T47D (cell line): ENCODE data around the gene FCHSD2.
"Not testable (repeated sequence)": the region's sequence is repeated elsewhere in the genome, so short reads cannot be mapped to it uniquely, and the experiment has no call there.

Experiments used
- DNase-seq, 2 experiments: peaks; one replicate each; pipeline versions ENCODE4 v3.0.0 to v3.0.0-alpha.2; 2011 to 2012; ENCODE audit warnings: low read depth in 1 of 2, low spot score in 1 of 2
- JUND ChIP-seq: IDR thresholded peaks from 2 replicates; pipeline ENCODE4 v1.6.1; 2012; ENCODE audit warnings: low read depth
- in situ Hi-C: cut with HindIII; loops from 2 replicates; pipeline ENCODE4 v1.10.0; 2016; ENCODE audit warnings: low sequenced_read_pairs, low pct_unique_long_range_greater_than_20kb

FCHSD2 gene

DNA sequence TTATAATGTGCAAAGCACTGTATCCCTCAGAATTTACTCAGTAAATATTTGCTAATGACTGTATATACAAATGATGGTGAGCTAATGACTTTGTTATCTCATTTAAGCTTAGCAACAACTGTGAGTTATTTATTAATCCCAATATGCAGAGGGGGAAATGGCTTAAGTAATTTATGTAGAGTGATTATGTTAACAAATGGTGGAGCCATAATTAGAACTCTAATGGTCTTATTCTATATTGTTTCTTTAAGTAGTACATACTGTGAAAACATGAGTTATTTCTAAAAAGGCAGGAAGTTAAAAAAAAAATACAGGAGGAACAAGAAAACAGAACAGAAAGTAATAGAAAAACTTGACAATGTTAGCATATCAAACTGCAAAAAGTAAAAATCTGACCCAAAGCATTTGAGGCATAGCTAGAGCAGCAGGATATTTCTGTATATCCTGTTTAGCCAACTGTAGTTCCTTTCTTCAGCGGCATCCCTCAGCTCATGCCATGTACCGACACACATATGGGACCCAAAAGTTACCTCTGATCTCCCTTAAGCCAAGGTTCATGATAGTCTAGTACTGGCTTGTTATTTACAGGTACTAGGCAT, 94.2 kb downstream of the FCHSD2 start:
- in situ Hi-C loops, result no loop called here

DNA sequence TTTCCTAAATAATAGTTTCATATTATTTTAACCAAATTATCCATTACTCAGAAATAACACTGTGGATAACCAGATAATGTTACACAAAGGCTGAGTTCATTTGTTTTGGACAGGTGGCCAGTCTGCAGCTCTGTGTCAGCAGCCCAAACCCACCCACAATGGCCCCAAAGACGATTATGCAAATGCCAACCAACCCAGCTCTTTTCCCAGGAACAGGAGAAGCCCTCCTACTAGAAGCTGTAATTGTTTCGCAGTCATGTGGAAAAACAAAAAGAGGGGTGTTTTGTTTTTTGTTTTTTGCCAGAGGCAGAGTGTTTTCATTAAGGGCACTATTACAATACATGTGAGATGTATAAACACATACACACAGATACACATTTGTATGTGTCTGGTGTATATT, 102.1 kb downstream of the FCHSD2 start:
- in situ Hi-C loops, result no loop called here
- TF ChIP-seq JUND, result no peak
- DNase-seq, result no peak

More for the DNA sequence above, 94.2 kb downstream of the FCHSD2 start:
- no peak for TF ChIP-seq JUND
- no peak for DNase-seq

- no peak for TF ChIP-seq JUND
- in situ Hi-C loops, result no loop called here
- DNase-seq, result no peak
Observed at GRCh38 chr11:73034777-73035176, 107.3 kb downstream of the FCHSD2 start.

DNA sequence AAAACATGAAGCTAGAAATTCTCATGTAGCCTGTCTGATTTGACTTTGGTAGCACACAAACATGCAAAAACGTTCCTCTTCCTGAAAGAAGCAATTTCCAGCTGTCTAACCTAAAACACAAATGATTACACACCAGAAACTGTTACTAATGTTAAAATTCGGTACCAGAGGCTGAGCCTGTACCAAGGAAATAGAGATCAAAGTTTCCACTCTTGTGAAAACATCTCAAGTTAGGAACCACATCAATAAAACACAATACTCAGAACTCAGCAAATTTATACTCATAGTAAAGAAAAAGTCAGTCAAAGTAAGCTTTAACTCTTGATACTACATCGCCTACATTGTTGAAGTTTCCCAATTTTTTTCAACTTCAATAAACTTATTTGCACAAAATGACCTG, 107.8 kb downstream of the FCHSD2 start:
- no peak for TF ChIP-seq JUND
- DNase-seq, result no peak
- in situ Hi-C loops, result no loop called here

DNA sequence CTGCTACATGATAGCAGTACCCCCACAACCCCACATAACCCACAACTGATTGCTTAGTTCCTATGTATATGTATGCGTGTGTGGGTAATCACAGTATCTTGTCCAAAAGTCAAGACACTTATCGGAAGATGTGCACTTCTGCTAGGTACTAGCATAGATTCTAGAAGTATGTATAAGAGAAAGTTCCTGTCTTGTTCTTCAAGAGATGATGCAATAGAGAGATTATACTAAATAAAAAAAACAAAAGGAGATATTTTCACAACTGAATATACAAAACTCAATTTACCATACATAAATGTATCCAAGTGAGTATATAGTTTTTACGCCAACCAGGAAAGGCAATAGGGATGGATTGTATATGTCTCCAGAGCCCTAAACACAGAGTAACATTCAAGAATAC, 112.0 kb downstream of the FCHSD2 start:
- in situ Hi-C loops, result no loop called here
- TF ChIP-seq JUND, result no peak
- DNase-seq, result no peak

DNA sequence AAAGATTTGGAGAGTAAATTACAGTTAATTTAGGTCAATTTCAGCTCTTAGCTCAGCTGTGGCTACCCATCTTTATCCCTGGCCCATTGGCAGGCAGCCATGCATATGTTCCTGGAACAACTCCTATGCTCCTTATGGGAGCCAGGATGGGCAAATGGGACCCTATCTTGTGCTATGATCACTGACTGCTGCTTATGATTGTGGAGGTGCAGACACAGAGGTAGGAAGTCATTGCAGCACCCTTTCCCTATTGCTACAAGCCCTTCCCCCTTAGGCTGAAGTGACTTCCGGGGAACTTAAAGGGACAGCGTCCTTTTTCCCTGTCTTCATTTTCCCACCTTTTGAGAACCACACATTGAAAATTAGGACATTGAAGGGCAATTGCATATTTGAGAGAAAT, 112.7 kb downstream of the FCHSD2 start:
- DNase-seq, result no peak
- in situ Hi-C loops, result no loop called here
- TF ChIP-seq JUND, result no peak

DNA sequence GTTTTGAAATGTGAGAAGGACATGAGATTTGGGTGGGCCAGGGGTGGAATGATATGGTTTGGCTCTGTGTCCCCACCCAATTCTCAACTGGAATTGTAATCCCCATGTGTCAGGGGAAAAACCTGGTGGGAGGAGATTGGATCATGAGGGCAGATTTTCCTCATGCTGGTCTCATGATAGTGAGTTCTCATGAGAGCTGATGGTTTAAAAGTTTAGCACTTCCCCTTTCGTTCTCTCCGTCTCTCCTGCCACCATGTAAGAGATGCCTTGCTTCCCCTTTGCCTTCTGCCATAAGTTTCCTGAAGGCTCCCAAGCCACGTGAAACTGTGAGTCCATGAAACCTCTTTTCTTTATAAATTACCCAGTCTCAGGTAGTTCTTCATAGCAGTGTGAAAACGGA, 113.5 kb downstream of the FCHSD2 start:
- in situ Hi-C loops, result no loop called here
- no peak for TF ChIP-seq JUND
- no peak for DNase-seq

DNA sequence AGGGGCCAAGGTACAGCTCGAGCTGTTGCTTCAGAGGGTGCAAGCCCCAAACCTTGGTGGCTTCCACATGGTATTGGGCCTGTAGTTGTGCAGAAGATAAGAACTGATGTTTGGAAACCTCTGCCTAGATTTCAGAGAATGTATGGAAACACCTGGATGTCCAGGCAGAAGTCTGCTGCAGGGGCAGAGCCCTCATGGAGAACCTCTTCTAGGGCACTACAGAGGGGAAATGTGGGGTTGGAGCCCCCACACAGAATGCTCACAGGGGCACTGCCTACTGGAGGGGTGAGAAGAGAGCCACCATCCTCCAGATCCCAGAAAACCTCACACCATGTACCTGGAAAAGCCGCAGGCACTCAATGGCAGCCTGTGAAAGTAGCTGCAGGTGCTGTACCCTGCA, 114.3 kb downstream of the FCHSD2 start:
- in situ Hi-C loops, DNase-seq: not testable (repeated sequence)

DNA sequence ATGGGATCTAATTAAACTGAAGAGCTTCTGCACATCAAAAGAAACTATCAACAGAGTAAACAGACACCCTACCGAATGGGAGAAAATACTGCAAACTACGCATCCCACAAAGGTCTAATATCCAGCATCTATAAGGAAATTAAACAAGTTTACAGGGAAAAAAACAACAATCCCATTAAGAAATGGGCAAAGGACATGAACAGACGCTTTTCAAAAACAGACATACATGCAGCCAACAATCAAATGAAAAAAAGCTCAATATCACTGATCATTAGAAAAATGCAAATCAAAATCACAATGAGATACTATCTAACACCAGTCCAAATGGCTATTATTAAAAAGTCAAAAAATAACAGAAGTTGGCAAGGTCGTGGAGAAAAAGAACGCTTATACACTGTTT, 117.5 kb downstream of the FCHSD2 start:
- in situ Hi-C loops, result no loop called here
- no peak for TF ChIP-seq JUND
- no peak for DNase-seq

DNA sequence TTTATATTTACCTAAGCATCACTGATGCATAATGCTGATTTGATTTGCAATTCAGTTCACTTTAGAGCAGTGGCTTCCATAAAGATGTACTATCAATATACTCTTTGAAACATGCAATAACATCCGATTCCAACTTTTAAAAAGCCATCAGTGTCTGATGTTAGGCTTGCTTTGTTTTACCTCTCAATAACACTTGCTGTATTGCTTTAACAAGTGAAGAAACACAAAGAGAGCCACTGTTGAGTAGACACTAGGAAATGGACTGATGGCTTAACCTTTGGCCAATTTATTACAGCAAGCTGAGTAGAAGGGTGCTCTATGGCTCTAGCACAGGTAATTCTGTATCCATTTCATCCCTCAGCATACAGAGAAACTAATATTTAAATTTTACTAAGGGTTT, 122.1 kb downstream of the FCHSD2 start:
- TF ChIP-seq JUND, result no peak
- in situ Hi-C loops, result no loop called here
- no peak for DNase-seq

GRCh38 chr11:73019449-73019848, 122.7 kb downstream of the FCHSD2 start:
- in situ Hi-C loops, result no loop called here
- no peak for DNase-seq
- no peak for TF ChIP-seq JUND

- in situ Hi-C loops, result no loop called here
- TF ChIP-seq JUND, result no peak
- DNase-seq, result no peak
Observed at GRCh38 chr11:73018856-73019255, 123.3 kb downstream of the FCHSD2 start.

DNA sequence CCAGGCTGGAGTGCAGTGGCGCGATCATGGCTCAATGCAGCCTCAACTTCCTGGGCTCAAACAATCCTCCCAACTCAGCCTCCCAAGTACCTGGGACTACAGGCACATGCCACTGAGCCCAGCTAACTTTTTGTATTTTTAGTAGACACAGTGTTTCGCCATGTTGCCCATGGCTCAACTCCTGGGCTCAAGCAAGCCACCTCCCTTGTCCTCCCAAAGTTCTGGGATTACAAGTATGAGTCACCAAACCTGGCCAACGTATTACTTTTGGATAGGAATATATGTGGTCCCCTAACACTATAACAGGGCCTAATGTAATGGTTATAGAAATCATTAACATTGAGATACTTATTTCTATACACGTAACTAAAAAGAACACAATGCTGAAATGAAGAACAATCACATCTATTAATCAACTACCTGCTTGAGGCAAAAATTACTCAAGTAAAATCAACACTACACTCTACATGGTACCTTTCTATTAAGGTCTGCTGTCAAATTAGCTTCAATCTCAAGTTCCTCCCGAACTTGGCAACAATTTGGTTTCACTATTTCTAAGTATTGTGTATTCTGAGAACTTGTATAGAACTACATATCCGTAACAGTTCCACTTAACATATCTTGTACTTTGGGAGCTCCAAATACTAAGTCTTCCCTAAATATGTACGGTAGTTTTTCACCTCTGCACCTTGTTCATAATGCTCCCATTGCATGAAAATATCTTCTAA, 124.9 kb downstream of the FCHSD2 start:
- no peak for DNase-seq
- in situ Hi-C loops, result no loop called here
- no peak for TF ChIP-seq JUND

DNA sequence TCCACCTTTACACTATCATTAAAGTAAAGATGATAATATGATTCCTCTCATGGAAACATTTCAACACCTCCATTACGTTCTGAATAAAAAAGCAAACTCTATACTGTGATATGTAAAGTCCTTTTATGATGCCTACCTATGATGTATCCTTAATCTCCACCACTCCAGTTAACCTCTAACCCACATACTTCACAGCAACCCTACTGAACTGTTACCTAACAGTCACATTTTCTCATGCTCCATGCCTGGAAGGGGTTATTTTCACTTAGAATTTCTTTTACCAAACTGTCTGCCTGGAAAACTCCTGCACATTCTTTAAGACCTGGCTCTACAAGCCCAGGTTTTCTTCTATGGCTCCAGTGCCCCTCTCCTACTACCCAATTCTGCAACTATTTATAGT, 129.1 kb downstream of the FCHSD2 start:
- in situ Hi-C loops, result no loop called here
- DNase-seq, result no peak
- TF ChIP-seq JUND, result no peak
